GM19328 (cell line): ENCODE measurements around the gene ADRA1B.
"Not testable (repeated sequence)": the region's sequence is repeated elsewhere in the genome, so short reads cannot be mapped to it uniquely, and the experiment has no call there.

Experiments
- ATAC-seq: cut with Tn5 transposase; IDR thresholded peaks from one replicate; pipeline ENCODE4 v1.9.1; 2021; ENCODE audit warnings: mild to moderate bottlenecking, moderate library complexity; ENCODE audit not compliant: unreplicated experiment

The ADRA1B gene

GRCh38 chr5:160009591-160009989 is 93.3 kb downstream of the ADRA1B start:
- ATAC-seq, result no peak

- ATAC-seq, result no peak
Observed at GRCh38 chr5:160011471-160011870, 95.2 kb downstream of the ADRA1B start.

- ATAC-seq, result not testable (repeated sequence)
Observed at GRCh38 chr5:160014197-160014596, 97.9 kb downstream of the ADRA1B start.

- ATAC-seq, result no peak
Observed at GRCh38 chr5:160018945-160019625, 102.8 kb downstream of the ADRA1B start.

- ATAC-seq, result no peak
Observed at GRCh38 chr5:160020266-160020770, 104.0 kb downstream of the ADRA1B start.

GRCh38 chr5:160020964-160021363 is 104.7 kb downstream of the ADRA1B start:
- no peak for ATAC-seq

- no peak for ATAC-seq
Observed at GRCh38 chr5:160021831-160022446, 105.7 kb downstream of the ADRA1B start.
